Liver (tissue), 9 donors: ENCODE measurements around the gene SPATA31E1. TPM values are rescaled to one million over a fixed set of nuclear protein-coding genes. Genes with fewer than 3 reads are reported as not detected.
"Not testable (repeated sequence)": the region's sequence is repeated elsewhere in the genome, so short reads cannot be mapped to it uniquely, and the experiment has no call there.

Source experiments
- DNase-seq: peaks from one replicate; pipeline ENCODE4 v3.0.0-alpha.2; 2017; ENCODE audit warnings: low spot score
- H3K27ac ChIP-seq, 2 donors: one replicate each; pipeline ENCODE4 v1.7.0; 2013; ENCODE audit warnings: inconsistent platforms in 2 of 2, low read length in 2 of 2, control low read depth in 1 of 2, low read depth in 1 of 2, mild to moderate bottlenecking in 1 of 2
- H3K27me3 ChIP-seq, 4 donors: one replicate each; pipeline versions ENCODE4 v1.6.1 to v1.7.0; 2013; ENCODE audit warnings: low read length in 3 of 4, inconsistent platforms in 1 of 4, mild to moderate bottlenecking in 1 of 4, moderate library complexity in 1 of 4; ENCODE audit not compliant: control insufficient read depth in 4 of 4, insufficient read depth in 4 of 4
- H3K36me3 ChIP-seq, 4 donors: one replicate each; pipeline versions ENCODE4 v1.6.1 to v1.7.0; 2013; ENCODE audit warnings: low read length in 3 of 4, mild to moderate bottlenecking in 3 of 4, low read depth in 1 of 4, moderate library complexity in 1 of 4; ENCODE audit not compliant: control insufficient read depth in 4 of 4, insufficient read depth in 3 of 4
- H3K4me1 ChIP-seq, 4 donors: one replicate each; pipeline versions ENCODE4 v1.6.1 to v1.7.0; 2013; ENCODE audit warnings: low read length in 3 of 4, mild to moderate bottlenecking in 3 of 4, moderate library complexity in 1 of 4; ENCODE audit not compliant: control insufficient read depth in 4 of 4, insufficient read depth in 4 of 4
- H3K4me3 ChIP-seq, 3 donors: one replicate each; pipeline versions ENCODE4 v1.6.1 to v1.7.0; 2013; ENCODE audit warnings: low read length in 3 of 3, control low read depth in 1 of 3, low read depth in 1 of 3, mild to moderate bottlenecking in 1 of 3
- H3K9ac ChIP-seq, 2 donors: one replicate each; pipeline ENCODE4 v1.7.0; 2013; ENCODE audit warnings: low read length in 2 of 2, mild to moderate bottlenecking in 2 of 2, moderate library complexity in 2 of 2, control low read depth in 1 of 2, low read depth in 1 of 2
- H3K9me3 ChIP-seq, 4 donors: one replicate each; pipeline versions ENCODE4 v1.6.1 to v1.7.0; 2013; ENCODE audit warnings: low read length in 3 of 4; ENCODE audit not compliant: control insufficient read depth in 4 of 4
- FOXA1 ChIP-seq: IDR thresholded peaks from 2 replicates; pipeline ENCODE4 v1.6.1; 2016; ENCODE audit warnings: antibody characterized with exemption
- GABPA ChIP-seq, 2 donors: IDR thresholded peaks in 1 of 2; conservative IDR thresholded peaks in 1 of 2; 2 replicates each; pipeline ENCODE4 v1.6.1; 2016; ENCODE audit warnings: antibody characterized with exemption in 2 of 2, mild to moderate bottlenecking in 1 of 2, moderate library complexity in 1 of 2
- MAX ChIP-seq: IDR thresholded peaks from 2 replicates; pipeline ENCODE4 v1.6.1; 2016; ENCODE audit warnings: antibody characterized with exemption
- RAD21 ChIP-seq, 2 donors: IDR thresholded peaks; 2 replicates each; pipeline ENCODE4 v1.6.1; 2016; ENCODE audit warnings: antibody characterized with exemption in 2 of 2, mild to moderate bottlenecking in 2 of 2
- WGBS: extraction: QIAGEN DNeasy Blood & Tissue Kit; methylation state at CpG from one replicate; pipeline ENCODE4 v1.1.7; 2013; 5-methylcytosine and 5-hydroxymethylcytosine counted together
- polyA plus RNA-seq, 2 donors: library from polyadenylated mRNA; stranded (reverse) in 1 of 2; unstranded in 1 of 2; fragments of 200-250 nt in 1 of 2; fragments of >200 nt in 1 of 2; fragmentation: Nextera tagmentation in 1 of 2; extraction: Ambion mirVana in 1 of 2; gene quantifications; one replicate each; pipeline versions ENCODE4 v1.2.1 to v1.2.3, GENCODE V29; 2013 to 2015
- total RNA-seq, 2 donors: library from RNA; depleted of rRNA; stranded (reverse); fragments of >200 nt; gene quantifications; one replicate each; pipeline ENCODE4 v1.2.3, GENCODE V29; 2014
- TF ChIP-seq, protein P1 (sequence below): IDR thresholded peaks from 2 replicates; pipeline ENCODE4 v1.6.1; 2016; ENCODE audit warnings: antibody characterized with exemption, mild to moderate bottlenecking
- TF ChIP-seq, protein P2 (sequence below): IDR thresholded peaks from 2 replicates; pipeline ENCODE4 v1.6.1; 2016; ENCODE audit warnings: antibody characterized with exemption
- donor health status: healthy.
- donor health status: healthy.
- donor health status: healthy.
- donor health status: healthy.
- donor health status: healthy.

Gene SPATA31E1
- total and polyA plus RNA-seq, 4 donors: not detected

- Histone ChIP-seq H3K4me1 (no peaks in the 10 kb centered on the region), H3K27me3 (peaks cover 0 to 2% (median 0%) of the 10 kb centered on the region in 4 donors), H3K4me3 (no peak overlapping the region), H3K36me3 (no peaks in the 10 kb centered on the region), H3K9me3 (no peaks in the 10 kb centered on the region), H3K9ac (no peak overlapping the region), H3K27ac (no peak overlapping the region)
- no peak for DNase-seq
- 95% methylated on average over 28 of the region's 28 CpGs for WGBS
- TF ChIP-seq, protein P1, sequence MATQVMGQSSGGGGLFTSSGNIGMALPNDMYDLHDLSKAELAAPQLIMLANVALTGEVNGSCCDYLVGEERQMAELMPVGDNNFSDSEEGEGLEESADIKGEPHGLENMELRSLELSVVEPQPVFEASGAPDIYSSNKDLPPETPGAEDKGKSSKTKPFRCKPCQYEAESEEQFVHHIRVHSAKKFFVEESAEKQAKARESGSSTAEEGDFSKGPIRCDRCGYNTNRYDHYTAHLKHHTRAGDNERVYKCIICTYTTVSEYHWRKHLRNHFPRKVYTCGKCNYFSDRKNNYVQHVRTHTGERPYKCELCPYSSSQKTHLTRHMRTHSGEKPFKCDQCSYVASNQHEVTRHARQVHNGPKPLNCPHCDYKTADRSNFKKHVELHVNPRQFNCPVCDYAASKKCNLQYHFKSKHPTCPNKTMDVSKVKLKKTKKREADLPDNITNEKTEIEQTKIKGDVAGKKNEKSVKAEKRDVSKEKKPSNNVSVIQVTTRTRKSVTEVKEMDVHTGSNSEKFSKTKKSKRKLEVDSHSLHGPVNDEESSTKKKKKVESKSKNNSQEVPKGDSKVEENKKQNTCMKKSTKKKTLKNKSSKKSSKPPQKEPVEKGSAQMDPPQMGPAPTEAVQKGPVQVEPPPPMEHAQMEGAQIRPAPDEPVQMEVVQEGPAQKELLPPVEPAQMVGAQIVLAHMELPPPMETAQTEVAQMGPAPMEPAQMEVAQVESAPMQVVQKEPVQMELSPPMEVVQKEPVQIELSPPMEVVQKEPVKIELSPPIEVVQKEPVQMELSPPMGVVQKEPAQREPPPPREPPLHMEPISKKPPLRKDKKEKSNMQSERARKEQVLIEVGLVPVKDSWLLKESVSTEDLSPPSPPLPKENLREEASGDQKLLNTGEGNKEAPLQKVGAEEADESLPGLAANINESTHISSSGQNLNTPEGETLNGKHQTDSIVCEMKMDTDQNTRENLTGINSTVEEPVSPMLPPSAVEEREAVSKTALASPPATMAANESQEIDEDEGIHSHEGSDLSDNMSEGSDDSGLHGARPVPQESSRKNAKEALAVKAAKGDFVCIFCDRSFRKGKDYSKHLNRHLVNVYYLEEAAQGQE: no peak
- TF ChIP-seq RAD21 (IDR thresholded peaks at IDR 0.05): no peak
Observed at GRCh38 chr9:87842878-87843585, 39.6 kb upstream of the SPATA31E1 start.

GRCh38 chr9:87844506-87844905 is 38.2 kb upstream of the SPATA31E1 start:
- H3K36me3 ChIP-seq: no peaks in the 10 kb centered on the region
- no peak for TF ChIP-seq MAX
- no peak for TF ChIP-seq FOXA1
- H3K27ac ChIP-seq: no peak overlapping the region
- WGBS: 64% methylated on average over 2 of the region's 2 CpGs
- no peaks in the 10 kb centered on the region for H3K9me3 ChIP-seq
- H3K4me1 ChIP-seq: no peaks in the 10 kb centered on the region
- no peak overlapping the region for H3K9ac ChIP-seq
- no peak for DNase-seq
- no peak overlapping the region for H3K4me3 ChIP-seq
- H3K27me3 ChIP-seq: no peaks in the 10 kb centered on the region

DNA sequence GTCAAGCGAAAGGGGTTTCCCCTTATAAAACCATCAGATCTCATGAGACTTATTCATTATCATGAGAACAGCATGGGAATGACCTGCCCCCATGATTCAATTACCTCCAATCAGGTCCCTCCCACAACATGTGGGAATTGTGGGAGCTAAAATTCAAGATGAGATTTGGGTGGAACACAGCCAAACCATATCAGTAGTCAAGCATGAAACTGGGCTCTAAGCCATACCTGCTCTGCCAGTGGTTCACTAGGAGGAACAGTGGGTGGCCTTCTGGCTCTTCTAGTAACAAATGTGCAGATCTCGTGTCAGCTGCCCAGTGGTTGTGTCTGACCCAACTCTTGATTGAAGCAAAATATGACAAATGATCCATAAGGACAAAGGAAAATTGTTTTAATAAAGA is 34.9 kb upstream of the SPATA31E1 start:
- not testable (repeated sequence) for H3K4me3 ChIP-seq, H3K27me3 ChIP-seq, H3K4me1 ChIP-seq, H3K27ac ChIP-seq, H3K9ac ChIP-seq, H3K36me3 ChIP-seq, DNase-seq, H3K9me3 ChIP-seq
- 71% methylated on average over 2 of the region's 2 CpGs for WGBS

DNA sequence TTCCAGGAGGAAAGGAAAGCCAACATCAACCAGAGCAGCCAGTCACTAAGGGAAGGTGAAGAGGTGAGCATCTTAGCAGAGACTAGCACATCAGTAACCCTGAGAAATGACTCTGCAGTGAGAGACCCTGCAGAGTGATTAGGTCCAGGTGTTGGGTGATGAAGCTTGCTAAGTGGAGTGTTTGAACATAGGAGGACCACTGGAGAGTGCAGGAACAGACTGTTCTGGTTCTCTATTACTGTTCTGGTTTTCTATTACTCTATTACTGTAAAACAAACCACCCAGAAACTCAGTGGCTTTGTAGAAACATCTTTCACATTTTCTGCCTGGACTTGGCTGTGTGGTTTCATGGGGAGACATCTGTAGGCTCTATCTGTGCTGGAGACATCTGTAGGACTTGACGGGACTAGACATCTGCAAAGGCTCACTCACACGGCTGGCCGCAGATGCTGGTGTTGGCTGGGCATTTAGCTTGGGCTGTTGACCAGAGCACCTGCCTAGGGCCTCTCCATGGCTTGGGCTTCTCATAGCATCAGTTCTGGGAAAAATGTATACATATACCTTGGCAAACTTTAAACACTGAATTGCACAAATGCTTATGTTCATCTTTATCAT is 33.4 kb upstream of the SPATA31E1 start:
- H3K27ac ChIP-seq: no peak overlapping the region
- no peaks in the 10 kb centered on the region for H3K27me3 ChIP-seq
- H3K36me3 ChIP-seq: no peaks in the 10 kb centered on the region
- no peaks in the 10 kb centered on the region for H3K9me3 ChIP-seq
- no peaks in the 10 kb centered on the region for H3K4me1 ChIP-seq
- DNase-seq: no peak
- no peak overlapping the region for H3K4me3 ChIP-seq
- no peak overlapping the region for H3K9ac ChIP-seq
- WGBS: 92% methylated on average over 3 of the region's 3 CpGs
- TF ChIP-seq, protein P2, sequence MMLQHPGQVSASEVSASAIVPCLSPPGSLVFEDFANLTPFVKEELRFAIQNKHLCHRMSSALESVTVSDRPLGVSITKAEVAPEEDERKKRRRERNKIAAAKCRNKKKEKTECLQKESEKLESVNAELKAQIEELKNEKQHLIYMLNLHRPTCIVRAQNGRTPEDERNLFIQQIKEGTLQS: no peak
- TF ChIP-seq GABPA (IDR thresholded peaks at IDR 0.05 in 1 of 2, conservative IDR thresholded peaks at IDR 0.05 in 1 of 2) (no peak), MAX (no peak)
